ENCODE data around the gene CCDC92.

The CCDC92 gene

GRCh38 chr12:123973552-123974341 lies 1.1 kb upstream of the CCDC92 start:
- peak; percentile 7 to 22 (median 13) for DNase-seq

GRCh38 chr12:123971770-123972456 lies 718 bp downstream of the CCDC92 start:
- DNase-seq = peak; percentile 12 to 37 (median 26)

DNA sequence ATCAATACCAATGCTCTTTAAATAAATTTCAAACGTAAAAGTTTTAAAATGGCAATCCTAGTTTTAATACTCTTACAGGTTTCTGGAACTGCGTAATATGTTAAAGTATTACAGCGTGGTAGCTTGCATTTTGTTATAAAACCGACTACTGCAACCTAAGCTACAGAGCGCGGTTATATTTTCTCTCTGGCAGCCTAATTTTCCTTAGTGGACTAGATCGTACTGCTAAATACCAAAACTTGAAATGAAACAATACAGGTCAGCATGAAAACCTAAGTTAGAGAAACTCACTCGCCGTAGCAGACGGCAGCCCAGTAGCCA lies 1.2 kb downstream of the CCDC92 start:
- DNase-seq = no peak

DNA sequence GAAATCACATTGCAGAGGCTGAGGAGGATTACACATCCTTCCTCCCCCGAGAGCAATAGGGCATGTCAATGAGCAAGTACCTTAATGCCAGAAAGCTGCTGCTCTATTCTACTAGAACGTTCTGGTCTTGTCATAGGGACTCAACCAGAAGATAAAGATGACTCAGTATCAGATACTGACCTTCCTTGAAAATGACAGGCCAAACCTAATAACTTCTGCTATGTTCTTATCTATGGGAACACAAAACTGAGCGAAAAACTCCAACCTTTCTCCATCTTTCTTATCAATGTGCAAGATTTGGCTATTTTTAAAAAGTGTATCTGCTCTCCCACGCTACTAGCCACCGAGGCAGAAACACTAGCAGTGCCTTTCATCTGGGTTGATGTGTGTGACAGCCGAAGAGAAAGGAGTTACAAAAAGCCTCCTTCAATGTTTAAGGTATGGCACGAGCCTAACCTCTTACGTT lies 5.5 kb downstream of the CCDC92 start:
- no peak for DNase-seq

DNA sequence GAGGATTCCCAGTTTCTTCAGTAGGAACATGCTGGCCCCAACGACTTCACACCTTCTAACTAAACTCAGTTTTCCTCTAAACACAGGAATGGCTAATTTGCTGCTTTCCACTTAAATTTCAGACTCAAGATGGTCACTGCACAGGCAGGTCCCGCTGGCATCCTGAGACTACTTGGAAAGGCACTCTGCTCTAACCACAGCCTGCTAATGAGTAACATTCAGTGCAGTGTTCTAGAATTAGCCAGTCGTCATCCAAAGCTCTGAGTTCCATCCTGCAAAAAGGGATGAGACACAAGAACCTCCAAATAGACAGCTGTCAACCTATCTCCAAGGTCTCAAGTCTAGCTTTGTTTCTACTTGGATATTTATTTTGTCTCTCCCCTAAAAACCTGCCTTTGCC lies 6.0 kb downstream of the CCDC92 start:
- DNase-seq = no peak

- no peak for DNase-seq
Measured at GRCh38 chr12:123965382-123965781, 7.2 kb downstream of the CCDC92 start.

DNA sequence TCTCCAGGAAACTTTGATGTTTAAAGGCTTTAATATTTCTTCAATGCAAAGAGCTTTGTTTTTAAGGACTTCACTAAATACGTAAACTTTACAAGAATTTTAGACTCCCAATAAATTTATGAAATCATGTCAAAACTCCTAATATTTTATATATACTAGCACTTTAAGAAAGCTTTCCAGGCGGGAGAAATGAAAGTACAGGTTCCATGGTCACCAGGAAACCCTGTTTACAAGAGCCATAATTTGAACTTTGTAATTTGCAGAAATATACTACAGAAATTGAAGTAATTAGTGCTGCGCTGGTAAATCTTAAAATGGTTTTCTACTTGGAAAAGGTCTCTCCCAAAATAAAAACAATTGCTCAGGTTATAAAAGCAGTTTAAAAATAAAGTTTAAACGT lies 8.8 kb downstream of the CCDC92 start:
- no peak for DNase-seq

GRCh38 chr12:123962513-123962912 lies 10.1 kb downstream of the CCDC92 start:
- no peak for DNase-seq

DNA sequence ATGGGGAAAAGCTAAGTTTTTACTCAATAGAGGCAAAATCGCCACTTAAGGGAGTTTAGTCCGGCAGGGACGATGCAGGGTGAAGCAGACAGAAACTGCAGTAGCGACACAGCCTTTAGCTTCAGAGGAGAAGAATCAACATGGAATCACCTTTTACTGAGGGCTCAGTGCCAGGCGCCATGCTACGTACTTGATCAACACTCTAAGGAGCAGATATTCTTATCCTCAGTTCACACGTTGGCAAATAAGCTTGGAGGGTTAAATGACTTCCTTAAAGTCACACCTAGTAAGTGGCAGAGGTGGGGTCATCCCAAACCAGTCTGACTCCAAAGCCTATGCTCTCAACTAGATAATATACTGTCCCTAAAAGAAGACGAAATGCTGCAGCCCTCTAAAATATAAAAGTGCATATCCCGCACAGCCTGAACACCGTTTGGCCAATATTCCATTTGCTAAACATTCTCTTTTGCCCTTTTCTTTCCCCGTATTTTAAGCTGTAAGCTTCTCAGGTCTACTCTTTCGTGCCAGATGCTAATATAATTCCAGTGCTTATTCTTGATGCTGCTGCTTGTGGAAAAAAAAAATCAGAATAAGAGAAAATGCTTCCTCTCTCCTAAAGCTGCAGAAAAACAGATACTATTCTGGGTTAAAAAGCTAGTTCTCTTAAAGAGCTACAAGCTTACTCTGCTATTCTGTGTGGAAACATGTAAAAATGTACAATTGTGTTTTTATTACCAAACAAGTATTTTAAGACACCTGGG lies 10.9 kb downstream of the CCDC92 start:
- no peak for DNase-seq

DNA sequence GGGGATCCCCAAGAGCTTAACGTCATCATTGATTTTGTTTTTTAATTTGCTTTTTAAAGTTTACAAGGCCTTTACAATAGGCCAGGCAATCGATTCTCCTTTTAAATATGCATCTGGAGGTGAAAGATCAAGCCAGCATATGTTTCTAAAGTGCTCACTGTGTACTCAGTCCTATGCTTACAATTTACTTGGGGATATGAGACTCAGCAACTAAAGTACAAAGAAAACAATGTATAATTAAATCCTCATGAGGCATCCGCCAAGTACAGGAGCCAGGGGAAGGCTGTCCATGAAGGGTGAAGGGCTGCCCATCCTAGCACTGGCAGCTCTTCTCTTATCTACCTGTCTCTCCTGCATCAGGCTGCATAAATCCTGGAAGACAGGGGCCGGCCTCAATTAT lies 11.8 kb downstream of the CCDC92 start:
- DNase-seq = no peak

GRCh38 chr12:123960029-123960735 lies 12.4 kb downstream of the CCDC92 start:
- DNase-seq = no peak

- DNase-seq = no peak
Measured at GRCh38 chr12:123958876-123959275, 13.8 kb downstream of the CCDC92 start.

DNA sequence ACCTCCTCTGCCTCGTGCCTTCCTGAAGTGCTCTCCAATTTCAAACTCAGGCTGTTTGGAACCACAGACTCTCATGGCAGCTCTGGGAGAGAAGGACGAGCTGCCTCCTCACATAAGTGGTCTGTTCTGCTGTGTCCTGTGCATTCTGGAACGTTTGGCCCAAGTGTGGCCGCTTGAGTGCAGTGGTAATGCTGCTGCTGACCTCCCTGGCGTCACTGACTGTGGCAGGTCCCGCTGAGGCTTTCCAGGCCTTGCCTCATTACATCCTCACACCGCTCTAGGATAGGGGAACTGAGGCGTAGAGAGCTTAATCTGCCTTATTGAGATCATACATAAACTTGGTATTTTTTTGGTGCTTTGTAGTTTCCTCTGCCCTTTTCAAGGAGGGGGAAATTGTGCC lies 14.2 kb downstream of the CCDC92 start:
- DNase-seq = no peak

GRCh38 chr12:123957196-123957595 lies 15.4 kb downstream of the CCDC92 start:
- no peak for DNase-seq

- no peak for DNase-seq
Measured at GRCh38 chr12:123956249-123956648, 16.4 kb downstream of the CCDC92 start.

DNA sequence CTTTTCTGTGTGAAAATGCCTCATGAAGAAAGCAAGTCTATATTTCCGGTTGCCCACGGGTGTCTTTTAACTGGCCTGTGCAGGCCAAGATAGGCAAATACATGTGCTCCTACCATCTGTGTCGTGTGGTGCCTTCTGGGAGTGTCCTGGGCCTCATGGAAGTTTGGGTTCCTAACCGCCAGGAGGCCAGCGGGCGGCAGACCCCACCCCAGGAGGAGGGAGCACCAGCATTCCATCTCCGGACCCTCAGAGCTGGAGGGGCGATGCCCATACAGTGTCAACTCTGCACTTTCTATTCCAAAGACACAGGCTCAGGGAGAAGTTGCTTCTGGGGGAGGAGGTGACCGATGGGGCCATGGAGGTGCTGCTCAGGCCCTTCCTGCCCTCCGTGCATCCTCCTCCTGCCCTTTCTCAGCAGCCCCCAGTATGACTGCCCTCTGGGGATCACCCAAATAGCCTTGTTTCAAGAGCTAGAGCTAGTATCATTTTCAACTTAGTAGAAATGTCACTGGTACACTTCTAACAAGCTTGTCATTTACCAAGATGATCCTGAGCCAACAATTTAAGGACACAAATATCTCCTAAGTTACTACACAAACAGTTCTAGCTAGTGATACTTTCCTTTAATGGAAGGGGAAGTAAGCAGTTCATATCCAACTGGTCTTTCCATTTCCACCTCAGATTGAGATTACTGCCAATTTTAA lies 17.8 kb downstream of the CCDC92 start:
- no peak for DNase-seq

- DNase-seq = no peak
Measured at GRCh38 chr12:123952037-123952436, 20.6 kb downstream of the CCDC92 start.

DNA sequence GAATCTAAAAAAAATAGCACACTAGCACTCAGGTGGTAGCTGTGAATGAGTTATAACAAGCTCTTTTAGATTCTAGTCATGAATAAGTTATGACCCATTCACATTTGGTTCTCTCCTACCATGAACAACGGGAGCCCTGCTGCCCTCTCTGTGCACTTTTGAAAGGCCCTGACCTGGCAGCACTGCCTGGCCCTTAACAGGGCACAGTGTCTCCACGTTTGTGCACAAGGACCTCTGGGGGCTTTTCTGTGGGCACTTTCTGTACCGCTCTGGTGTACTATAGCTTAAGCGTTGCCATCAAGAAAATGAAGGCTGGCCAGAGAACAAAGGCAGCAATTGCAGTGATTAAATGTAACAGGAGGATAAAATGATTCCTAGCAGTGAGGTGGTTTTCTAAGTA lies 21.2 kb downstream of the CCDC92 start:
- DNase-seq = no peak

DNA sequence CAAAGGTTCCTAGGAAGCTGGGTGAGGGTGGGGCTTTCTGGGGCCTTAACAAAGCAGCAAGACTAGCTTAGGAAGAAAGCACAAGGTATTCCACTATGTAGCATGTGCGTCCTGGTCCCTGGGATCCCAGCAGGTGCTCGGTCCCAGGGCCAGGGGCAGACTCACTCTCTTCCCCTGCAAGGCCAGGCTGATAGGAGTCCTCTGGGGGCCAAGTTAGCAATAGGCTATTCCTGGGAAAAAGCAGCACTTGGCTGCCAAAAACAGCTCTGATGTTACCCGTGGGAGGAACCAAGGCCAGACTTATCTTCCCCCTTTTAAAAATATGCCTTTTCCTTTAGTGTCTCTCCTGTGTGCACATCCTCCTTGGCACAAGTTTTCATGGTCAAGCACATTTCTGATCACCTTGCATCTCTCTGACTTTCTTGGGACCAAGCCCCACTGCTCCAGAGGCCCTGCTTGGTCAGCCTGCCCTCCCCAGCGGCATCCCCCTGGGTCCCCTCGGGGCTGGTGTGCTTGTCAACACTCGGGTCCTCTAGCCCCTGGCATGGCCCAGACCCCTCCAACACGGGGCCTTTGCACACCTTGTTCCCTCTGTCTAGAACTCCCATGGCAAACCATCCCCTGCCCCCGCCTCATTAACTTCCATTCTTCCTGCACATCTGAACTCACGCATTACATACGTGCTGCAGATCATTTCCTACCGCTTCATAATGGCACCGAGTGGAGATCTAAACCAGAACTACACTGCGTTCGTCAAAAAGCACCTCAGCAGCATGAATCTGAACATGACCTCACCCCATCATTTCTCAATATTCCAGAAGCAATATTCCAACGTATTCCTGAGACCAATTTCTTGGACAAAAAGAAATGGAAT lies 21.9 kb downstream of the CCDC92 start:
- DNase-seq = no peak

DNA sequence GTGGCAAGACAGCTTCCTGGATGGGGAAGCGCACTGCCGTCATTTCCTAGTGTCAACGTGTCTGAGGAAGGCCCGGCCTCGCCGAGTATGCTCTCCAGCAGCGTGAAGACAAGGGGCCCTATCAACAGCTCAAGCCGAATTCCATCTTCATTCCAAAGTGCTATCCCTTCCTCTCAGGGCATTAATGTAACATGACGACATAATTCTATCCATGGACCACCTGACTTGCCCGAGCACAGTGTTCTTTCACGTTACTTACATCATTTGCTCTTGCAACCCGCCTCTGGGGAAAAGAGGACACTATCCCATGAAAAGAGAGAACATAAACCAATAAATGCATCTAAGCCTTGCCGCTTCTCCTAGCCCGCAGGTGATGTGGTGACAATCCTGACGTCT lies 22.9 kb downstream of the CCDC92 start:
- DNase-seq = no peak
